LHCN-M2 (cell line): ENCODE data around the gene TCF25. TPM values are rescaled to one million over a fixed set of nuclear protein-coding genes. Genes with fewer than 3 reads are reported as not detected.
A peak's percentile ranks its signal among the peaks of the same experiment; 100 is the strongest.
"Not testable (repeated sequence)": the region's sequence is repeated elsewhere in the genome, so short reads cannot be mapped to it uniquely, and the experiment has no call there.

ENCODE experiments used
- DNase-seq: peaks from one replicate; pipeline ENCODE4 v3.0.0-alpha.2; 2012; ENCODE audit warnings: low read depth
- total RNA-seq: library from RNA; depleted of rRNA; stranded (reverse); fragments of >200 nt; gene quantifications from 2 replicates; pipeline ENCODE4 v1.2.3, GENCODE V29; 2014

The TCF25 gene
- total RNA-seq, 1 experiment from 2014 or later, result 171 TPM

GRCh38 chr16:89904606-89905510 lies 31.5 kb downstream of the TCF25 start:
- no peak for DNase-seq

GRCh38 chr16:89905511-89906139 lies 32.2 kb downstream of the TCF25 start:
- no peak for DNase-seq

GRCh38 chr16:89906140-89907025 lies 33.0 kb downstream of the TCF25 start:
- peak; percentile 29 for DNase-seq

- no peak for DNase-seq
Observed at GRCh38 chr16:89907055-89907814, 33.8 kb downstream of the TCF25 start.

GRCh38 chr16:89908236-89908635 lies 34.8 kb downstream of the TCF25 start:
- DNase-seq, result no peak

- peak; percentile 67 for DNase-seq
Observed at GRCh38 chr16:89909777-89910716, 36.7 kb downstream of the TCF25 start.

- no peak for DNase-seq
Observed at GRCh38 chr16:89910717-89911354, 37.4 kb downstream of the TCF25 start.

GRCh38 chr16:89911375-89911774 lies 38.0 kb downstream of the TCF25 start:
- DNase-seq, result no peak

- no peak for DNase-seq
Observed at GRCh38 chr16:89912143-89912542, 38.8 kb downstream of the TCF25 start.

GRCh38 chr16:89912627-89913026 lies 39.2 kb downstream of the TCF25 start:
- no peak for DNase-seq

- DNase-seq, result no peak
Observed at GRCh38 chr16:89913408-89914387, 40.3 kb downstream of the TCF25 start.

GRCh38 chr16:89914642-89915285 lies 41.4 kb downstream of the TCF25 start:
- DNase-seq, result not testable (repeated sequence)

- DNase-seq, result no peak
Observed at GRCh38 chr16:89915303-89916232, 42.2 kb downstream of the TCF25 start.

GRCh38 chr16:89917773-89918452 lies 44.5 kb downstream of the TCF25 start:
- peak; percentile 79 for DNase-seq

GRCh38 chr16:89918453-89919347 lies 45.3 kb downstream of the TCF25 start, which contains the start of gene MC1R:
MC1R (plus strand) TSS chr16:89918862; CDS start chr16:89919259, 397 bp downstream.
- DNase-seq, result peak; percentile 27
